Medulla oblongata (tissue), 1 donor: ENCODE results near the gene PRPF19.
"Not testable (repeated sequence)": the region's sequence is repeated elsewhere in the genome, so short reads cannot be mapped to it uniquely, and the experiment has no call there.

Source experiments
- DNase-seq: peaks from one replicate; pipeline ENCODE4 v3.0.0-alpha.2; 2015; ENCODE audit errors: extremely low spot score

The PRPF19 gene

GRCh38 chr11:60923326-60923725 lies 16.9 kb upstream of the PRPF19 start:
- no peak for DNase-seq

- DNase-seq, result no peak
Observed at GRCh38 chr11:60922906-60923305, 16.5 kb upstream of the PRPF19 start.

GRCh38 chr11:60921777-60922335 lies 15.5 kb upstream of the PRPF19 start:
- DNase-seq, result no peak

GRCh38 chr11:60921259-60921658 lies 14.9 kb upstream of the PRPF19 start:
- no peak for DNase-seq

GRCh38 chr11:60919956-60920355 lies 13.6 kb upstream of the PRPF19 start:
- peak; percentile 58 for DNase-seq

- DNase-seq, result no peak
Observed at GRCh38 chr11:60919320-60919719, 12.9 kb upstream of the PRPF19 start.

- DNase-seq, result no peak
Observed at GRCh38 chr11:60918939-60919265, 12.5 kb upstream of the PRPF19 start.

GRCh38 chr11:60918251-60918938 lies 12.0 kb upstream of the PRPF19 start:
- no peak for DNase-seq

GRCh38 chr11:60917267-60917666 lies 10.9 kb upstream of the PRPF19 start:
- DNase-seq, result no peak

- DNase-seq, result no peak
Observed at GRCh38 chr11:60916669-60917206, 10.4 kb upstream of the PRPF19 start.

GRCh38 chr11:60915248-60915914 lies 9.0 kb upstream of the PRPF19 start:
- peak; percentile 76 for DNase-seq

GRCh38 chr11:60914633-60915247 lies 8.4 kb upstream of the PRPF19 start:
- DNase-seq, result no peak

- DNase-seq, result peak; percentile 98
Observed at GRCh38 chr11:60913793-60914632, 7.6 kb upstream of the PRPF19 start, which contains the start of gene TMEM109. TMEM109 (plus strand) TSS chr11:60914158; CDS start chr11:60919694, 5,536 bp downstream.

GRCh38 chr11:60912851-60913528 lies 6.6 kb upstream of the PRPF19 start:
- no peak for DNase-seq

GRCh38 chr11:60912223-60912850 lies 6.0 kb upstream of the PRPF19 start:
- DNase-seq, result no peak

GRCh38 chr11:60910711-60911380 lies 4.5 kb upstream of the PRPF19 start:
- no peak for DNase-seq

GRCh38 chr11:60910281-60910687 lies 3.9 kb upstream of the PRPF19 start:
- peak; percentile 77 for DNase-seq

- not testable (repeated sequence) for DNase-seq
Observed at GRCh38 chr11:60909680-60910280, 3.4 kb upstream of the PRPF19 start.

GRCh38 chr11:60908803-60909202 lies 2.4 kb upstream of the PRPF19 start:
- DNase-seq, result no peak
